OCI-LY7 (cell line): ENCODE results near the gene IFRD1. TPM values are rescaled to one million over a fixed set of nuclear protein-coding genes. Genes with fewer than 3 reads are reported as not detected.

Experiments
- BruUV-seq: library from RNA; stranded (reverse); fragments of 400-500 nt; replicated peaks from 2 replicates; lab custom pipeline; 2021; lab: Mats Ljungman, UMichigan
- CTCF ChIA-PET: fragments of 300-600 bp; sonication (Branson Sonifier 250); formaldehyde crosslinking; loops from one replicate; lab custom pipeline; 2022; ENCODE audit warnings: antibody characterized with exemption; ENCODE audit not compliant: unreplicated experiment; lab: Charles Lee
- POLR2A ChIA-PET: fragments of 300-600 bp; sonication (Branson Sonifier 250); formaldehyde crosslinking; loops from one replicate; lab custom pipeline; 2022; ENCODE audit warnings: antibody characterized with exemption; lab: Charles Lee
- DNase-seq: peaks from one replicate; pipeline ENCODE4 v3.0.0-alpha.2; 2015; ENCODE audit warnings: low spot score
- H2AFZ ChIP-seq: fragments of 200-600 bp; sonication (generic), shearing (Covaris generic); 2 replicates; pipeline ENCODE4 v1.6.1; 2014; ENCODE audit warnings: mild to moderate bottlenecking, antibody characterized with exemption, low read length, moderate library complexity
- H3K27ac ChIP-seq: fragments of 200-600 bp; sonication (generic); 2 replicates; pipeline ENCODE4 v1.5.1; 2014; ENCODE audit warnings: mixed run types, low read depth, mild to moderate bottlenecking, moderate library complexity, low read length, inconsistent platforms; ENCODE audit not compliant: poor library complexity, severe bottlenecking
- H3K36me3 ChIP-seq: fragments of 200-600 bp; sonication (generic); 2 replicates; pipeline ENCODE4 v1.6.1; 2014; ENCODE audit warnings: mild to moderate bottlenecking, antibody characterized with exemption, low read length, moderate library complexity, mixed read lengths; ENCODE audit not compliant: insufficient read depth
- H3K4me1 ChIP-seq: fragments of 200-600 bp; sonication (generic); 2 replicates; pipeline ENCODE4 v1.5.1; 2014; ENCODE audit warnings: mild to moderate bottlenecking, low read length; ENCODE audit not compliant: insufficient read depth, poor library complexity, severe bottlenecking
- H3K4me2 ChIP-seq: fragments of 200-600 bp; sonication (generic); 2 replicates; pipeline ENCODE4 v1.6.1; 2014; ENCODE audit warnings: mild to moderate bottlenecking, low read length
- H3K4me3 ChIP-seq: fragments of 200-600 bp; sonication (generic); 2 replicates; pipeline ENCODE4 v1.5.1; 2014; ENCODE audit warnings: mild to moderate bottlenecking, low read depth, low read length; ENCODE audit not compliant: poor library complexity, severe bottlenecking
- H3K79me2 ChIP-seq: fragments of 200-600 bp; sonication (generic); 2 replicates; pipeline ENCODE4 v1.6.1; 2016; ENCODE audit warnings: low read depth, mild to moderate bottlenecking, low read length, moderate library complexity, mixed read lengths; ENCODE audit not compliant: insufficient read depth
- H3K9me2 ChIP-seq: fragments of 200-600 bp; sonication (generic); 2 replicates; pipeline ENCODE4 v1.6.1; 2016; ENCODE audit warnings: mild to moderate bottlenecking, low read length, mixed read lengths; ENCODE audit not compliant: insufficient read depth
- H3K9me3 ChIP-seq: fragments of 200-600 bp; sonication (generic); 2 replicates; pipeline ENCODE4 v1.6.1; 2014; ENCODE audit warnings: mild to moderate bottlenecking, mixed run types, low read length, mixed read lengths
- H4K20me1 ChIP-seq: fragments of 200-600 bp; sonication (generic); 2 replicates; pipeline ENCODE4 v1.6.1; 2014; ENCODE audit warnings: mild to moderate bottlenecking, antibody characterized with exemption, low read length, moderate library complexity, mixed read lengths; ENCODE audit not compliant: insufficient read depth
- CTCF ChIP-seq: fragments of 200-600 bp; sonication (generic); conservative IDR thresholded peaks from 2 replicates; pipeline ENCODE4 v1.5.1; 2014; ENCODE audit warnings: mild to moderate bottlenecking, antibody characterized with exemption, low read length, moderate library complexity, mixed read lengths
- EZH2phosphoT487 ChIP-seq: fragments of 200-600 bp; sonication (generic); IDR thresholded peaks from 2 replicates; pipeline ENCODE4 v1.6.1; 2018; ENCODE audit warnings: low read depth, borderline replicate concordance, mild to moderate bottlenecking, mixed run types, antibody characterized with exemption, low read length, moderate library complexity, mixed read lengths
- intact Hi-C: fragments of 100-400 bp; cut with micrococcal nuclease; formaldehyde crosslinking; loops from one replicate; pipeline ENCODE4 v1.10.0; 2022; ENCODE audit not compliant: unreplicated experiment
- total RNA-seq, 2 experiments: library from RNA; depleted of rRNA in 1 of 2; stranded (reverse); fragments of >200 nt in 1 of 2; shearing (Covaris generic) in 1 of 2; gene quantifications; 2 replicates each; pipeline ENCODE4 v1.2.3, GENCODE V29; 2014 to 2022

IFRD1 gene
- total RNA-seq, 2 experiments from 2014 or later, result 49.1 to 65.6 TPM

GRCh38 chr7:112481833-112482670 is 31.8 kb downstream of the IFRD1 start:
- DNase-seq, result no peak
- no peak overlapping the region for H2AFZ ChIP-seq
- intact Hi-C loops, result no loop called here
- no peaks in the 10 kb centered on the region for H3K9me2 ChIP-seq
- H3K79me2 ChIP-seq, result no peaks in the 10 kb centered on the region
- TF ChIP-seq EZH2phosphoT487 (no peak), CTCF (no peak)
- no TSS peak for BruUV-seq
- H4K20me1 ChIP-seq, result no peaks in the 10 kb centered on the region
- H3K9me3 ChIP-seq, result no peaks in the 10 kb centered on the region
- ChIA-PET CTCF (no interaction called here), POLR2A (interaction anchor here (0.6 to 1.8 kb wide), 4 partner anchors 14 to 971 kb away, joined by 3 to 6 read pairs (median 4); no protein-coding TSS in a partner anchor)
- H3K4me1 ChIP-seq, result no peaks in the 10 kb centered on the region
- peaks cover 21% of the 10 kb centered on the region; the same call in 1 of the 2 replicates for H3K36me3 ChIP-seq
- no peak overlapping the region for H3K27ac ChIP-seq
- no peak overlapping the region for H3K4me2 ChIP-seq
- no peak overlapping the region for H3K4me3 ChIP-seq

- Histone ChIP-seq H3K4me2 (no peak overlapping the region), H3K9me2 (no peaks in the 10 kb centered on the region), H3K79me2 (no peaks in the 10 kb centered on the region), H3K9me3 (no peaks in the 10 kb centered on the region), H3K27ac (no peak overlapping the region), H3K4me1 (no peaks in the 10 kb centered on the region), H2AFZ (no peak overlapping the region), H4K20me1 (no peaks in the 10 kb centered on the region), H3K36me3 (no peaks in the 10 kb centered on the region; the same call in 1 of the 2 replicates), H3K4me3 (no peak overlapping the region)
- ChIA-PET CTCF (interaction anchor here (0.6 kb wide), 1 partner anchor 91 kb away, joined by 3 read pairs; no protein-coding TSS in a partner anchor), POLR2A (no interaction called here)
- TF ChIP-seq CTCF (no peak), EZH2phosphoT487 (no peak)
- intact Hi-C loops, result no loop called here
- no TSS peak for BruUV-seq
- no peak for DNase-seq
These were observed 34.5 kb downstream of the IFRD1 start for GRCh38 chr7:112484671-112485167.
